HEK293T (cell line): ENCODE measurements around the gene GRPEL2.
A peak's percentile ranks its signal among the peaks of the same experiment; 100 is the strongest.

Source experiments
- CTCF ChIA-PET: fragments of 350-600 bp; formaldehyde crosslinking; extraction: SDS; loops from one replicate; lab custom pipeline; 2021; ENCODE audit warnings: antibody characterized with exemption, inconsistent platforms; lab: Yijun Ruan, JAX
- POLR2A ChIA-PET: fragments of 350-600 bp; formaldehyde crosslinking; extraction: SDS; loops from one replicate; lab custom pipeline; 2020; ENCODE audit warnings: antibody characterized with exemption, inconsistent platforms; lab: Yijun Ruan, JAX
- DNase-seq: peaks from one replicate; pipeline ENCODE4 v3.0.0; 2012; ENCODE audit warnings: mixed read lengths; ENCODE audit errors: extremely low spot score
- ARNT ChIP-seq: fragments of 450-650 bp; IDR thresholded peaks from 2 replicates; pipeline ENCODE4 v1.6.1; 2017; ENCODE audit warnings: mild to moderate bottlenecking
- BHLHE40 ChIP-seq: fragments of 450-650 bp; IDR thresholded peaks from 2 replicates; pipeline ENCODE4 v1.6.1; 2016; ENCODE audit warnings: mild to moderate bottlenecking, moderate library complexity, borderline replicate concordance
- CTBP1 ChIP-seq: fragments of 450-650 bp; IDR thresholded peaks from 2 replicates; pipeline ENCODE4 v1.6.1; 2016; ENCODE audit warnings: borderline replicate concordance
- ELF4 ChIP-seq: fragments of 450-650 bp; IDR thresholded peaks from 2 replicates; pipeline ENCODE4 v1.6.1; 2017; ENCODE audit warnings: antibody characterized with exemption
- FOXA1 ChIP-seq: fragments of 450-650 bp; IDR thresholded peaks from 2 replicates; pipeline ENCODE4 v1.6.1; 2016; ENCODE audit warnings: mild to moderate bottlenecking
- FOXK2 ChIP-seq: fragments of 450-650 bp; IDR thresholded peaks from 2 replicates; pipeline ENCODE4 v1.6.1; 2016; ENCODE audit warnings: mild to moderate bottlenecking
- FOXM1 ChIP-seq: fragments of 450-650 bp; IDR thresholded peaks from 2 replicates; pipeline ENCODE4 v1.6.1; 2017; ENCODE audit warnings: mild to moderate bottlenecking, borderline replicate concordance
- HDGF ChIP-seq: fragments of 450-650 bp; IDR thresholded peaks from 2 replicates; pipeline ENCODE4 v1.6.1; 2017; ENCODE audit warnings: antibody characterized with exemption, borderline replicate concordance
- L3MBTL2 ChIP-seq: fragments of 450-650 bp; conservative IDR thresholded peaks from 2 replicates; pipeline ENCODE4 v1.6.1; 2016; ENCODE audit warnings: mild to moderate bottlenecking
- LEF1 ChIP-seq: fragments of 450-650 bp; IDR thresholded peaks from 2 replicates; pipeline ENCODE4 v1.6.1; 2017; ENCODE audit warnings: mild to moderate bottlenecking, borderline replicate concordance
- NFRKB ChIP-seq: fragments of 450-650 bp; IDR thresholded peaks from 2 replicates; pipeline ENCODE4 v1.6.1; 2016; ENCODE audit warnings: mild to moderate bottlenecking, moderate library complexity
- PKNOX1 ChIP-seq: fragments of 450-650 bp; IDR thresholded peaks from 2 replicates; pipeline ENCODE4 v1.6.1; 2016
- SP1 ChIP-seq: fragments of 450-650 bp; IDR thresholded peaks from 2 replicates; pipeline ENCODE4 v1.6.1; 2017
- SUZ12 ChIP-seq: fragments of 450-650 bp; IDR thresholded peaks from 2 replicates; pipeline ENCODE4 v1.6.1; 2016; ENCODE audit warnings: mild to moderate bottlenecking
- TARDBP ChIP-seq: fragments of 450-650 bp; IDR thresholded peaks from 2 replicates; pipeline ENCODE4 v1.6.1; 2016
- ZNF384 ChIP-seq: fragments of 450-650 bp; IDR thresholded peaks from 2 replicates; pipeline ENCODE4 v1.6.1; 2016

The GRPEL2 gene

GRCh38 chr5:149314571-149315111 is 30.7 kb upstream of the GRPEL2 start:
- no peak for TF ChIP-seq LEF1
- TF ChIP-seq FOXA1, result no peak
- no peak for TF ChIP-seq FOXM1
- TF ChIP-seq TARDBP, result no peak
- TF ChIP-seq NFRKB, result no peak
- no peak for TF ChIP-seq SP1
- TF ChIP-seq BHLHE40, result no peak
- TF ChIP-seq L3MBTL2, result no peak
- TF ChIP-seq CTBP1, result no peak
- TF ChIP-seq FOXK2, result no peak
- no peak for DNase-seq
- ChIA-PET CTCF (interaction anchor here (0.7 to 2.1 kb wide), 3 partner anchors 42 to 57 kb away, joined by 3 to 5 read pairs (median 3); no protein-coding TSS in a partner anchor), POLR2A (interaction anchor here (2.8 kb wide), 1 partner anchor 31 kb away, joined by 12 read pairs; the partner anchor contains the start of gene GRPEL2)

- DNase-seq, result no peak
- TF ChIP-seq SUZ12, result no peak
- TF ChIP-seq FOXK2, result no peak
- no peak for TF ChIP-seq ZNF384
- no peak for TF ChIP-seq NFRKB
- no peak for TF ChIP-seq BHLHE40
- TF ChIP-seq CTBP1, result no peak
- TF ChIP-seq TARDBP, result no peak
- TF ChIP-seq HDGF, result no peak
- TF ChIP-seq SP1, result no peak
- no peak for TF ChIP-seq ELF4
- no peak for TF ChIP-seq L3MBTL2
- no peak for TF ChIP-seq PKNOX1
- POLR2A ChIA-PET, result interaction anchor here (2.8 kb wide), 1 partner anchor 30 kb away, joined by 12 read pairs; the partner anchor contains the start of gene GRPEL2
- CTCF ChIA-PET, result interaction anchor here (2.1 kb wide), 1 partner anchor 56 kb away, joined by 5 read pairs; no protein-coding TSS in a partner anchor
Observed at GRCh38 chr5:149315753-149316152, 29.5 kb upstream of the GRPEL2 start.

- DNase-seq, result peak; percentile 52
- POLR2A ChIA-PET, result interaction anchor here (1.0 to 1.3 kb wide), 3 partner anchors 27 to 41 kb away, joined by 3 to 6 read pairs (median 4); partner anchors contain the start of gene GRPEL2
- no peak for TF ChIP-seq SUZ12
- no peak for TF ChIP-seq FOXK2
- no peak for TF ChIP-seq TARDBP
- TF ChIP-seq BHLHE40, result no peak
- TF ChIP-seq ELF4, result no peak
- no peak for TF ChIP-seq HDGF
- no peak for TF ChIP-seq CTBP1
- CTCF ChIA-PET, result interaction anchor here (0.6 to 2.1 kb wide), 6 partner anchors 27 to 118 kb away, joined by 3 to 11 read pairs (median 4); partner anchors contain the start of gene GRPEL2
Observed at GRCh38 chr5:149317281-149318048, 27.8 kb upstream of the GRPEL2 start.

GRCh38 chr5:149319174-149319573 is 26.1 kb upstream of the GRPEL2 start:
- ChIA-PET POLR2A (interaction anchor here (1.5 to 2.9 kb wide), 2 partner anchors 16 to 27 kb away, joined by 4 to 28 read pairs; partner anchors contain the start of gene GRPEL2), CTCF (interaction anchor here (1.4 kb wide), 1 partner anchor 52 kb away, joined by 8 read pairs; no protein-coding TSS in a partner anchor)
- TF ChIP-seq FOXM1 (no peak), HDGF (no peak), FOXA1 (no peak), ARNT (no peak), CTBP1 (no peak), BHLHE40 (no peak), FOXK2 (no peak), LEF1 (no peak), TARDBP (no peak), PKNOX1 (no peak)
- DNase-seq, result no peak

GRCh38 chr5:149320791-149321330 is 24.4 kb upstream of the GRPEL2 start:
- peak; percentile 50 for DNase-seq
- CTCF ChIA-PET, result interaction anchor here (1.2 to 1.5 kb wide), 3 partner anchors 47 to 114 kb away, joined by 3 to 7 read pairs (median 5); no protein-coding TSS in a partner anchor
- POLR2A ChIA-PET, result interaction anchor here (0.9 to 2.9 kb wide), 3 partner anchors 25 to 49 kb away, joined by 3 to 28 read pairs (median 7); partner anchors contain the start of genes GRPEL2 and PCYOX1L
- TF ChIP-seq ELF4, result no peak
- TF ChIP-seq ZNF384, result no peak
- no peak for TF ChIP-seq HDGF
- TF ChIP-seq SP1, result no peak
- TF ChIP-seq FOXM1, result no peak
- TF ChIP-seq CTBP1, result no peak
- TF ChIP-seq FOXA1, result no peak
- no peak for TF ChIP-seq PKNOX1
- TF ChIP-seq TARDBP, result no peak
- no peak for TF ChIP-seq L3MBTL2
- no peak for TF ChIP-seq NFRKB
